ENCODE data around the gene CLDN1.

CLDN1 gene

GRCh38 chr3:190330936-190331734 lies 8.9 kb upstream of the CLDN1 start:
- DNase-seq, result no peak

GRCh38 chr3:190326930-190327329 lies 4.7 kb upstream of the CLDN1 start:
- DNase-seq, result no peak

DNA sequence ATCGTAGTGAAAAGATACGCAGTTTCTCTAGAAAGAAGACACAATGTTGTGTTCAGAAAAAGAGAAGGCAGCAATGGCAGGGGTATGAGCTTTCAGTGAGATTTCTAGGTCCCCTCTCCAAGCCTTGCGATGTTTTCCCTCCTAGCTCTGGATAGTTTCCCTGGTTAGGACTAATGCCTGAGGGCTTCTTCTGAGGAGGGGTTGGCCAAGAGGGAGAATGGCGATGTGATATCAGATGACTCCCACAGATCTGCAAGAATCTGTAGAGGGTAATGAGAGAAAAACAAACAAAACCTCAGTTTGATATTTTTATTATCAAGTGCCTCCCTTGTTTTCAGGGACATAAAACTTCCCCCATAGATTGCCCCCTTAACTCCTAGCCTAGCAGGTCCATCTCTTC lies 4.1 kb upstream of the CLDN1 start:
- no peak for DNase-seq

DNA sequence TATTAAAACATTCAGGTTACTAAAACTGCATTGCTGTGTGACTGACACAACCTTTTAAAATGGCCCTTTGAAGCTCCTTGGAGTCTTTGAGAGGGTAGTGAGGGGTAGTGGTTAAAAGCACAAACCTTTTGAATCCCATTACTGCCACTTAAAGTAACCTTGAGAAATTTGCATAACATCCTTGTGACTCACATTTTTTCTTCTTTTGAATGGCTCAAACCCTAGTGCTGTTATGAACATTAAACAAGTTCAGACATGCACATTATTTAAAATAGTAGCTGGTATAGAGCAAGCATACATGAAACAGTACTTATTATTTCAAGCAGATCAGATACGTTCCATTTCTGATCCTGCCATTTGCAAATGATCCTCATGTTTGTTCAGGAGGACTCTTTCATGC lies 3.7 kb upstream of the CLDN1 start:
- DNase-seq, result no peak

- DNase-seq, result no peak
These were observed 990 bp upstream of the CLDN1 start for GRCh38 chr3:190323246-190323626.

DNA sequence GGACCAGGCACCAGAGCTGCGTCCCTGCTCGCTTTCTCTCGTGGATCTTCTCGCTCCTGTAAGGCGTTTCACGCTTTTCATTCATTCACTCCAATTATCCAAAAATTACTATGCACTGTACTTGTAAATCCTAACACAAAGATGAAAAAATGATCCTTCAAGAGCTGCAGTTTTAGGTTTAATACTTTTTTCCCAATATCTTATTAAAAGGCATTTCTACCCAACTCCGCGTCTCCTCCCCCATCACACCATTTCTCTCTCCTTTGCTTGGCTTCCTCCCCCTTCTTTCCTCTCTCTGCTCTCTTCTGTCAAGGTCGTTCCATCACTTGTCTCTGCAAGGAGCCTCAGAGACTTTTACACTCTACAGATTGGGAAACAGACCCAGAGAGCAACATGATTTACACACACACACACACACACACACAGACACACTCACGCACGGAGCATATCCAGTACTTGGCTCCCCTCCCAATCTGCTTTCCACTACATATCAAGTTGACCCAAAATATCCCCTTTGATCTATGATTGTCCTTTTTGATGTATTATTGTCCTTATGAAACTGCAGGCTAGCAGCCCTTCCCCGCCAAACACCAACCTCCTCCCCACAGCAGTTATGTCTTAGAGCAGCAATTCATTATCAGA lies 479 bp upstream of the CLDN1 start:
- DNase-seq, result no peak

DNA sequence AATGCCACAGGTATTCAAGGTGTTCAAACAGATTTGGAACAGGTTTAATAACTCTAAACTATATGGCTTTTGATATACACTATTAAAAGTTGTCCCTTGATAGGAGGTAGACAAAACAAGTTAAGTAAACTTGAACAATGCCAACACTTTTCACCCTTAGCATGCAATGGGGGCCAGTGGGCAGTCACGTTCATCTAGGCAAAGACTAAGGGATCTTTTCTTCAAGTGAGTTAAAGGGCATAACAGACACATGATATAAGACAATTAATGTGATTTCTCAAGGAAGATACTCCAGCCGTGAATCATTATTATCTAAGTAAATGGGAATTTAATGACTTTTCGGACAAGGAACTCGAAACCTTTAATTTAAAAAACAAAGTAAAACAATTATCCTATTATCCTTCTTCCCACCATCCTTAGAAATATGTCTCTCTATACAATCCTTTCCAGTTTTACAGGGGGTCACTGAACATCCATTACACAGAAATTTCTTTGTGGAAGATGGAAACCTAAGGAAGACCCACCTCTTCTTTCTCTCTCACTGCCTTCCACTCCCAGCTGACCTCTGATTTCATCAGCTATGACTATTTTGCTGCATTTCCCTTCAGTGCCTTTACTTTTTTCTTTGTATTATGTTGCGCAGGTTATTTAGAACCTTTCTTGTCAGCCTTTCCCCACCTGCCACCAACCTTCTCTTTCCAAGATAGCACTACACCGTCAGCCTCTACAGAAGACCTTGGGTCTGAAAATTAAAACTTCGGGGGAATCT lies 1.5 kb downstream of the CLDN1 start:
- no peak for DNase-seq

- DNase-seq, result peak in 1 of 4 experiments; percentile 4
These were observed 2.6 kb downstream of the CLDN1 start for GRCh38 chr3:190319660-190320059.

DNA sequence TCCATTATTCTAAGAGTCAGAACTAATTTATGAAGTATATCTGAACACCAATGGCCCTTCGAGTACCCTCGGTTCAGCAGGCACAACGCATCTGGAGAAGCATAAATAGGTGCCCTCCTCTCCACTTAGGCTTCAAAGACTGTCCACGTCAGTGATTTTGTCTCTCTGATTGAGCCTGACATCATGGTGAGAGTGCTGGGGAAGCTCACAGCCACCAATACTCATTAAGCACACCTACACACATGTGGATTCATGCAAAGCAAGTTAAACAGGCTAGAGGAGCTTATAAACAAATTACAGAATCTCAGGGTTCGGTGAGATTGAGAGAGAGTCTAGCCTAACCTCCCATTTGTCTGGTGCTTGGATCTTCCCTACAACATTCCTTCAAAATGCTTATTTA lies 3.6 kb downstream of the CLDN1 start:
- no peak for DNase-seq

GRCh38 chr3:190314741-190315140 lies 7.5 kb downstream of the CLDN1 start:
- DNase-seq, result no peak

GRCh38 chr3:190309414-190309813 lies 12.8 kb downstream of the CLDN1 start:
- DNase-seq, result no peak

GRCh38 chr3:190308154-190308553 lies 14.1 kb downstream of the CLDN1 start:
- DNase-seq, result no peak

DNA sequence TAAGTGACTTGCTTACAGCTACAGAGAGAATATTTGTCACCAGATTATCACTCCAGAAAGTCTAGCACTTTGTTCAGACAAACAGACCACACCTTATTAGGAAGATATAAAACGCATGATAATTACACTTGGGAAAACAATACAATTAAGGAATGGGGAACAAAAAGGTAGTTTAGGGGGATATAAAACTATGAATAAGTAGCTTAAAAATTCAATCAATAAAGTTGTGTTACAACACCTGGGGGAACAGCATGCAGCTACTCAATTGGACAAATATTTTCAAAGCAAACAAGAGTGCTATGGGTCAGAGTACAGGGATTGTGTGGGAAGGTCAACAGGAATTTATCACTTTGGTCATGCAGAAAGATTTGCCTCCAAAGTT lies 15.1 kb downstream of the CLDN1 start:
- no peak for DNase-seq

- no peak for DNase-seq
These were observed 15.6 kb downstream of the CLDN1 start for GRCh38 chr3:190306513-190307163.

- no peak for DNase-seq
These were observed 16.2 kb downstream of the CLDN1 start for GRCh38 chr3:190306026-190306425.

- no peak for DNase-seq
These were observed 16.8 kb downstream of the CLDN1 start for GRCh38 chr3:190305406-190305805.

DNA sequence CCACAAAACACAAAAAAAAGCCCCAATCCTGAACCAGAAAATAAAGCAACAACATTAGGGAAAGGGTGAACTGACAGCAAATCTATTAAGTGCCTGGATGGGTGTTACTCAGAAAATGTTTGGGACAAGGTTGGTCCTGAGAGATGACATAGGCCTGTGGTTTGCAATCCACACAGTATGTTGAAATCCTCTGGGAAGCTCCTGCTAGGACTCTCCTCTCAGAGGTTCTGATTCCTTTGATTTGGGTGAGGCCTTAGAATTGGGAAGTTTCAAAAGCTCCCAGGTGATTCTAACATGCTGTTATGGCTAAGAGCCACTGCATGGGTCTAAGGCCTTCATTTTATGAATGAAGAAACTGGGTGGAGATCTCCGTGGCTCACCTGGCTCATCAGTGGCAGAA lies 18.4 kb downstream of the CLDN1 start:
- no peak for DNase-seq

DNA sequence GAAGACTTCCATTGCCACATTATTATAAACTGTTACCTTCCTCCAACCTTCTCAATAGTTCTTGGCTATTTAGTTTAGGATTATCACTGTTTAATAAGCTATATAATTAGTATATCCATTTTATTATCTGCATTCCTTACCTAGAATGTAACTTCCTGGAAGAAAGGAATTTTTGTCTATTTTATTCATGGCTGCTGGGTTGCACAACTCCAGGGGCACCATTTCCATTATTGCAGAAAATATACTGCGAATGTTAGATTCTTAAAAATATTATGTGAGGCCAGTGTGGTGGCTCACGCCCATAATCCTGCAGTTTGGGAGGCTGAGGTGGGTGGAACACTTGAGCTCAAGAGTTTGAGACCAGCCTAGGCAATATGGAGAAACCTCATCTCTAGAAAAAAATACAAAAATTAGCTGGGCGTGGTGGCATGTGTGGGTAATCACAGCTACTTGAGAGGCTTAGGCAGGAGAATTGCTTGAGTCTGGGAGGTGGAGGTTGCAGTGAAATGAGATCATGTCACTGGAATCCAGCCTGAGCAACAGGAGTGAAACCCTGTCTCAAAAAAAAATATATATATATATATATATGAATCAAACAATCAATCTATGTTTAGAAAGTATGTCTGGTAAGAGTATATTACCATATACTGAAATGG lies 19.9 kb downstream of the CLDN1 start:
- DNase-seq, result no peak

DNA sequence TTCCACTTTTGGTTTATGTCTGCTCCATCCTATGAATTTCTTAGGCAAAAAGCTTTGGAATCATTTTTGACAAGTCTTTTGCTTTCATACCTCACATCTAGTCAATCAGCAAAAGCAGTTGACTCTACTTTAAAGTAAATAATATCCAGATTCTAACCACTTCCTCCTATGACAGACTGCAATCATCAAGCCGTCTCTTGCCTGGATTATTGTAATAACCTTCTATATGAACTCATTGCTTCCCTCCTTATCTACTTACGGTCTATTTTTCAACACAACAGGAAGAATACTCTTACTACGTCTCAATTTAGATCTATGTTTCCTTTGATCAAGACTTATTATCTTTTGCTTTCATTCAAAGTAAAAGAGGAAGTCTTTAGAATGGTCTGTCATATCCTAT lies 20.7 kb downstream of the CLDN1 start:
- no peak for DNase-seq

DNA sequence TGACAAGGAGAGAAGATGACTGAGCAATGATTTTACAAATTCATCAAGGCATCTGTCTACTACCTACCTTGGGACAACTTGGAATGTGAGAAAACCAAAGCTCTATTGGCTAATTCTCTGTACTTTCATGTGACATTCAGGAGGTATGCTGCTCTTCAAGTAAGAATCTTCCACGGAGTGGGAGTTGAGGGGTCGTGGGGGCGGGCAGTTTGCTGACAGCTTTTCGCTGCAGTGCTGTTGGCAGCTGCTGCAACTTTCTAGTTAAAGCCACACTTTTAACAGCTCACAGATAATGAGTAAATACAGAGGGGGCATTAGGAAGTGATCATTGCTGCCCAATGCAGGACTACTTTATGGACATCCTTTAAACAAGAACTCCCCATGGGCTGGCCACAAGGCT lies 22.3 kb downstream of the CLDN1 start:
- DNase-seq, result no peak

DNA sequence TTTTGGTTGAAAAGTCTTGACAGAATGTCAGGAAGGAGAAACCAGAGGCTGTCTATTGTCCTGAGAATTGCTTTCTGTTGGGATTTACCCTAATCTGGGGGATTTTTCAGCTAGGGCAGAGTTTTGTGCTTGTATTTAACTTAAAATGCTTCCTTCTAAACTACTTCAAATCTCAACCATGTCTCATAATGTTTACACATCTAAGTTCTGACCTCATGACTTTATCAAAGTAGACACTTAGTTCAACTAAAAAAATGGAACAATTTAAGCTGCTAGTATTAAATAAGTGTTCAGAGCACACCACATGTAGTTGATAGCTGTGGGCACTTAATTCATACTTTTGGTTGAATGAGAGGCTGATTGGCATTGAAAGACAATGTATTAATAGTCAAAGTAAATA lies 28.2 kb downstream of the CLDN1 start:
- no peak for DNase-seq

DNA sequence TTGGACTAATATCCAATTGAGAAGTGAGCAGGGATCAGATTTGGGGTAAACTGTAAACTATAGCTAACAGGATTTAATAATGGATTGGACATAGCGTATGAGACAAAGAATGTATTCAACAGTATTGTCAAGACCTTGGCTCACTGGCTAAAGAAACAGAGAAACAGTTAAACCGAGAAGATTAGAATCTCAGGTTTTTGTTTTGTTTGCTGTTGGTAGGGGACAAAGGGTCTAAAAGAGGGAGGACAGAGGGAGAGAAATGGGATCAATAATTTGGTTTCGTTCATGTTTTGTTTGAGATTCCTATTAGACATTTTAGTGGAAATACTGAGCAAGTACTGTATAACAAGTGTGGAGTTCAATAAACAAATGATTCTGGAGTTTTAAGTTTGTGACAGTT lies 28.6 kb downstream of the CLDN1 start:
- no peak for DNase-seq

GRCh38 chr3:190291994-190292584 lies 30.2 kb downstream of the CLDN1 start:
- no peak for DNase-seq
